GM19043 (cell line): ENCODE data around the gene MTR.

ENCODE experiments used
- ATAC-seq: cut with Tn5 transposase; IDR thresholded peaks from one replicate; pipeline ENCODE4 v1.9.1; 2021; ENCODE audit warnings: low read depth; ENCODE audit not compliant: unreplicated experiment

The MTR gene

DNA sequence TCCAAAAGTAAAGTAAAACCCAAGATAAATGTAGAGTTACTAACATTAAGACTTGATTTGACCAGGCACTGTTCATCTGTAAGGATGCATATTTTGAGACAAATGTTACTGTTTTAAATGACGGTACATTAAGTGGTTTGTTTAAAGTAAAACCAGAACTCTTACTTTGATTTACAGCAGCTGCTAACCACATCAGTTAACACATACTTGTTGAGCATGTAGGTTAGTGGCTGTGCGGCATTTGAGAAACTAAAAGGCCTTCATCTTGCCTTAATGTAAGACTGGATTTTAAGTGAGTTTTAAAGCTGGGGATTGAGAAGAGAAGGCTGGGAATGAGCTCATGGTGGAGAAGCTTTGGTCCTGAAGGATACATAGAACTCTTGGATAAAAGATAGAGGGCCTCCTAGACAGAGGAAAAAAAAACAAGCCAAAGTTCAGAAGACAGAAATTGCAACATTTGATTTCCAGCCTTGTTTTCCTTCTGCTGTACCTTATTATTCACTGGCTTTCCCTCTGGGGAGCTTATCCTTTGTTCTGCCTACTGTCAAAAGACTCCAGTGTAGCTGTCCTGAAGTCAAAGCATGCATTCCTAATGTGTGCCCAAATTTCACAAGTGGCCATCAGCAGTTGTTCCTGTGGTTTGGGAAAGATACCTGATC, 66.6 kb downstream of the MTR start:
- no peak for ATAC-seq

DNA sequence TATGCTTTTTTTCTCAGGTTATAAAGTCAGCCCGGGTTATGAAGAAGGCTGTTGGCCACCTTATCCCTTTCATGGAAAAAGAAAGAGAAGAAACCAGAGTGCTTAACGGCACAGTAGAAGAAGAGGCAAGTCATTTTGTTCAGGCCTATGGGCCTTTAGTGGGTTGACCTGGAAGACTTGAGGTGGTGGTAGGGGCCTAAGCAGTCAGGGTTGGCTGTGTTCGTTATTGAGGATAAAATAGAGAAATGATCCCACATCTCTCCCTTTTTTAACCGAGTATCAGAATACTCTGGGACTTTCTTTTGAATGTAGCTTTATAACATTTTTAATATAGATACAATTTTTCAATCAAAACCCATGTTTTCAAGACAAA, 67.1 kb downstream of the MTR start:
- ATAC-seq, result no peak

DNA sequence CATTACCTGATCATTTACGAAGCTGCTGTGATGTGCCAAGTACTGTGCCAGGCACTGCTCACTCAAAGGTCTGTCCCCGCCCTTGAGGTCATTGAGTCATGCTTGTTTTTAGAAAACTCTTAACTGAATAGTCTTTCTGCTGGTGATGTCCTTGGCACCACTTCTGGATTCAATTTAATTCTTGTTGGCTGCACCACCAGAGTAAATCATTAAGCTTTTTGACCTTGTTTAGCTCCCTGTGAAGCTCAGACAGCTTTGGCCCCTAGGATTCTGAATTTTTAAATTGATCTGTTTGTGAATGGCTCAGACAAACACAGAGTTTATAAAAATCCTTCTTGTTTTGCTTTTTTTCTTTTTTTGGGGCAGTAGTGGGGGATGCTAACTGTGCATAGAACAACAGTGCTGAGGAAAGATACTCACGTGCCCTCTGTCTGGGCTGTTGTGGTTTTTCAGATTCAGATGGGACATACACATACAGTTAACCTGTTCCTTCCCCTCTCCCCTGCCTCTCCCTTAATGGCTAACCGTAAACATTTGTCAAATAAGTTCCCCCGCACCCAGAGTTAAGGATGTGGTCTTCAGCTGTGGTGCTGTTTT, 67.6 kb downstream of the MTR start:
- ATAC-seq, result no peak

DNA sequence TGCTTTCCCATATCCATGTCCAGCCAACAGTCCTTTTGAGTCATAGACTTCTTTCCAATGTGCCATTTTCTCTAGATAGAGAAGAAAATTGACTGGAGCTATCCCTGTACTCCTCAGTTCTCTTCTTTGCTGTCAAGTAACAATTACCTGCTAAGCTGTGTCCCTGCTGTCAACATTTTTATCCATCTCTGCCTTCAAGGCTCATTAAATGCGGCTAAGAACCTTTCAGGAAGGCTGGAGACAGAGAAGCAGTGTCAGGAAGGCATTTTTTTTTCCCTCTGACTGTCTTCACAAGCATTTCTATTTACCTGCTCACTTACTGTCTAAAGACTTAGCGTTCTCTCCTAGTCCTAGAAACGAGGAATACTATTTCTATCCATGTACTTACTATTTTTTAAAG, 69.1 kb downstream of the MTR start:
- no peak for ATAC-seq

DNA sequence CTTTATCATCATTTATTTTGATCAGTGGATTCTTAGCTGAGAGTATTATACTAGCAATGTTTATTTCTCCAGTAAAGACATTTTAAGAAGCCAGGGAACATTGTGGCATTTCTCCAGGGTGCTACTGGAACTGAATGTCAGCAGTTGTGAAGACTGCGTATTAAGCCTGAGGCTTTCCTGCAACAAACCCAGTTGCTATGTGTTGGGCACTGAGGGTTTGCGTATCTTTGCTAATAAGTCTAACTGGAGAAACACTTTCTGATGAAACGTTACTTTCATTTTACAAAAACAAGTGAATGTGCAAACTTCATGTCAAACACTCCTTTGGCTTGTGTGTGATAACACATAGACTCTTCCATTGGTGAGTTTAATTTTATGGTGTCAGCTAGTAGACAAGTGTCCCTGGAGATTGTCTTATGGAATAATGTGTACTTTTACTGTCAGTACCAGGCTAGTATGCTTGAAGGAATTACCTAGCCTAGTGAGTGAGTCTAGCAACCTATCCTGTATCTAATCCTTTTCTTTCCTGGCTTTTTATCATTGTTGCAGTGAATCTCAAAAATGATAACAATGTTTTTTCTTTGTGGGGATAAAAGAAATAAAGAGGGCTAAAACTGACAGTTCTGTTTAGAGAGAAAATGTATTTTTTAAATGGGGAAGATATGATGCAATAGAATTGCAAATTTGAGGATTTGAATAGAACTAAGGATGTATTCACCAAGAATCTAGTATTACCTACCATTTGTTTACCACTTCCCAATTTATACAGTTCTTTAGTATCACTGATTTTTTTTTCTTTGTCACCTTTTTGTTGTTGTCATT, 70.1 kb downstream of the MTR start:
- no peak for ATAC-seq

DNA sequence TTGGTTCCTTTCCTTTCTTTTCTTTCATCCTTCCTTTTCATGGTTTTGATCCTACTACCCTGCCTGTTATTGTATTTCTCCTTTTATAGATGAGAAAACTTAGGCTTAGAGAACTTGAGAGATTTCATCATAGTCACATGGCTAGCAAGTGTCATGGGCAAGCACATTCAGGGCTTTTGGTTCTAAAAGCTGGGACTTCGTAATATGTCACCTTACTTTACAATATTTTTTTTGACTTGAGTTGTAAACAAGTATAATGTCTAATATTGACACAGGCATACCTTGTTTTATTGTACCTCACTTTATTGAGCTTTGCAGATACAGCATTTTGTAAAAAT, 70.7 kb downstream of the MTR start:
- ATAC-seq, result no peak

DNA sequence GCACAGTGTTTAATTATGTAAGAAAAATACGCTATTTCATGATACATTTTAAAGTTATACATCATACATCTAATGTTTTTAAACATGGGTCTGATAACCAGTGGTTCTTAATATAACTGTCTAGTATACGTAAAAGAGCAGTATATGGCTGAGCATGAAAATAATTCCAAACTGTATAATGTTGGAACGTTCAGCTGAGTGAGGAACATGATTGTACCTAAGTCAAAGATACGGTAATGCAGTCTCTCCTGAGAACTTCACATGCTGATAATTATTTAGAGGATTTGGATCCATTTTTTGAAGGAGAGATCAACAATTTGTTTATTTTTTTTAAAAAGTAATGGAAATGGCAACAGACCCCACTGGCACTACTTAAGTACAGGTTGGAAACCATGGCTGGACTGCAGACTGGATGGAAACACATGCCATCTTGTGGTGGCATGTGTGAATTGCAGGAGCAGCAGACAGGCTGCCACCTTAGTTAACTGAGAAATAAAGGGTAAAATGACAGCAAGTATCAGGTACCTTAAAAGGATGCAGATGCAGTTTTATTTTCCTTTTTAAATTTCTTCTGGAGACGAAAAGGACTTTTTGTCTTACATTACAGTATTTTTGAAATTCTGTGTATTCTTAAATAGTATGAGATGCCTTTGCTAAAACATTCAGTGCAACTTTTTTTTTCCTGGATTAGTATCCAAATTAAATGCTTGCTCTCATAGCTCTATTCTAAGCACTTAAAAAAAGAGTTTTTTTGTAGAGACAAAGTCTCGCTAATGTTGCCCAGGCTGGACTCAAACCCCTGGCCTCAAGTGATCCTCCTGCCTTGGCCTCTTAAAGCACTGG, 73.8 kb downstream of the MTR start:
- ATAC-seq, result peak; percentile 84

DNA sequence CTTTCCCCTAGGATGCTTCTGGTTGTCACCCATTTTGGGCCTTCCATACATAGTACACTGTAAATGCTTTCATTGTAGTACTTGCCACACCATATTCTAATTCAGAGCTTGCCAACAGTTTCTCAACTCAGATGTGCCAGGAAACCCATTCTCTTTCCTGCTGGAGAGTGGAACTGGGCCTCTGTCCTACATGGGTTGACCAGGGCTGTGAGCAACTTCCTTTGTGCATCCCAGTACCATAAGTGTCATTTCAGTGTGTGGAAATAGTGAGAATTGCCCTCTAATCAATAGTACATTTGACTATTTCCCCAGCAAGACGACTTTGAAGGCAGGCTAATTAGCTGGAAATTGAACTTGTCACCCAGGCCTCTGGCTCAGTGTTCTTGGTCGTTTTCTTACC, 74.8 kb downstream of the MTR start:
- no peak for ATAC-seq

DNA sequence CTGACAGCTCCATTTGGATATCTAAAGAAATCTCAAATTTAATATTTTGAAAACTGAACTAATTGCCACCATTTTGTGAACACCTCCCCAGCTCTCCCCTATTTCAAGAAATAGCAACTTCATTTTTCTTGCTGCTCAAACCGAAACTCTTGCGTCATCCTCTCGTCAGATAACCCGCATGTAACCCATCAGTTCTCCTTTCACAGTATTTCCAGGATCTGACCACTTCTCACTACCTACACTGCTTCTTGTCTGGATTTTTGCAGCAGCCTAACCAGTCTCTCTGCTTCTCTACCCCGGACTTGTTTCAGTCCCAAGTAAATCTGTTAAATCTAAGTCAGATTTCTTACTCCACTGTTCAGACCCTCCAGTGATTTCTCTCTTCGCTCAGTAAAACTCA, 75.6 kb downstream of the MTR start:
- ATAC-seq, result no peak

DNA sequence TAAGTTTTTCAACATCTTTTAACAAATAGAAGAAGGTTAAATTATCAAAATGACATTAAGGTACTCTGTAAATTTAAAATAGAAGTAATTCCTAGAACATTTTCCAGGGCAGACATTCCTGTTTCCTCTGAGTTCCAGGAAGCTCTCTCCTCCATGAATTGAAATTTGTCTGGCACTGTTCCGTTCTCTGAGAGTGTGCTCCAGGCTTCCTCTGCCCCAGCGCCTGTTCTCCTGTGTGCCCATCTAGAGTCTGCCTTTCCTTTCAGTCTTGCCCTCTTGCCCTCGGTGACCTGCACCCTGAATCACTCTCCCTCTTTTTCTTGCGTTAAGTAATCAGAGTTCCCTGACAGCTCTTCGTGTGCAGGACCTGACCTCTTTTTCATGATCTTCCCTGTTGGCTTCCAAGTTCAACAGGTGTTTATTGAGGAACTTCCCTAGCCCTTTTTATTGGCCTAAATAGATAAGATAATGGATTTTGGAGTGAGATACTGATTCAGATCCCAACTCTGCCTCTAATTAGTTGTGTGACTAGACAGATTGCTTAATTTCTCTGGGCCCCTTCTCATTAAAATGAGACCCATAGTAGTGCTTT, 77.1 kb downstream of the MTR start:
- ATAC-seq, result no peak

DNA sequence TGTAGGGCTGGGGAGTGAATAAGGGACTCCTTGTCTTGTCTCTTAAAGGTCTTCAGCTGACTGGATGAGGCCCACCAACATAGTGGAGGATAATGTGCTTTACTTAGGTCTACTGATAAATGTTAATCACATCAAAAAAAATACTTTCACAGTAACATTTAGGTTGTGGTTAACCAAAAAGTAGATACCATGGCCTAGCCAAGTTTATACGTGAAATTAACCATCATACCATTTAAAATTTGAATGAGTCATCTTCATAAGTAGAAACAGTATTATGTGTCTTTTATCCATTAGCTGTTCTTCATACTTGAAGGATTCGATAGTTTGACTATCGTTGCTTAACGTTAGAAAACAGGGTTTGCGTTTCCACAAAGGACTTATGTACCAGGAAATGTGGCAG, 80.9 kb downstream of the MTR start:
- ATAC-seq, result no peak

DNA sequence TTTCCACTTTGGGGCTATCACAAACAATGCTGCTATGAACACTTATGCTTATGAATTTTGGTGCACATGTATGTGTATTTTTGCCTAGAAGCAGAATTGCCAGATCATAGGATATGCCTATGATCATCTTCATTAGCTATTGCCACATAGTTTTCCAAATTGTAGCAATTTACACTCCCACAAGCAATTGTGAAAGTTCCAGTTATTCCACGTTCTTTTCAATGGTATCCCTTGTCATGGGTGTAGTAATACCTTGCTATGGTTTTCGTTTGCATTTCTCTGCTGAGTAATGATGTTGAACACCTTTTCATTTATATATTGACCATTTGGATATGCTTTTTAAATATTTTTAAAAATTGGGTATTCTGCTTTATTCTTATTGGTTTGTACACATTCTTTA, 82.6 kb downstream of the MTR start:
- ATAC-seq, result no peak

DNA sequence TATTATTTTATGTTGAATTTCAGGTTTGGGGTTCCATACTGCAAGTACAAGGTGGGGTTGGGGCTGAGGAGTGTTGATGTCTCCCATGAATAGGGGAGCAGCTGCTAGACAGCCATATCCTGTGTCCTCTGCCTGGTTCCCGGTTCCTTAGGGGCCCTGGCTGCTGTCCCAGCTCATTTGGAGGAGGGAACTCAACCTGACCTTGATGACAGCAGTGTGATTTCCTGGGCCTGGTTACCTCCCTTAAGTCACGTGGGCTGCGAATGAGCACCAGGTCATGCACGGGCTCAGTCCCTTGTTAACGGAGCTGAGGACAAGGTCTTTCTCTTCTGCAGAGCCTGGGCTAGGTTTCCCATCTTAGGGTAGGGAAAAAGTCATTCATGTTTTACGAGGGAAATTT, 85.1 kb downstream of the MTR start:
- ATAC-seq, result no peak

DNA sequence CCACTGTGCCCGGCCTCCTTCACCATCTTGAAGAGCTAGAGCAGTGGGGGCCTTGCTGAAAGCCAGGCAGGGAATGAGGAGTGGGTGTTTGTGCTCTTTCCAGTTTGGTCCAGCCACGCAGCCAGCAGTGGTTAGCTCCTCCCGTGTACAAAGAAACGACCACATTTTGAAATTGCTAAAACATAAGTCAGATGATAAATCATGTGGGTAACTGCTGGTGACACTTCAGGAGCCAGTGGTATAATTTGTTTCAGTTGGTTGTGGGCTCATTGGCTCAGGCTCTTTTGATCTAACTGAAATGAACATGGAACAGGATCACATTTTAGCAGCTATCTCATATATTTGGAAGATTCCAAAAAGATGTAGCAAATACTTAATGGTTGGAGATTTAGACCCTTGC, 87.6 kb downstream of the MTR start:
- ATAC-seq, result no peak

DNA sequence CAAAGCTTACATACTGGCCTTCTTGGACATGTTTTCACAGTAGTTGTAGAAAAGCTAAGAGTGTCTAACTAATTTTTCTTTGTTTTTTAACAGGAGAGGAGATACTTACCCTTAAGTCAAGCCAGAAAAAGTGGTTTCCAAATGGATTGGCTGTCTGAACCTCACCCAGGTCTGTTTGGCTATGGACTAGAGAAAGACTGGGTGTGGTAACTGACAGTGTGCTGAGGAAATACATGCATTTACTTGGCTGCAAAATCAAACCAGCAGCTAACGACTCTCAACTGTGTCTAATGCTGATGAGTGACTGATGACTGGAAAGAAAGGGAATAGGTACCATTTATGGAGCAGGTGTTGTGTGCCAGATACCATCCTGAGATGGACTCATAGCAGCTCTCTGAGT, 91.1 kb downstream of the MTR start:
- no peak for ATAC-seq

DNA sequence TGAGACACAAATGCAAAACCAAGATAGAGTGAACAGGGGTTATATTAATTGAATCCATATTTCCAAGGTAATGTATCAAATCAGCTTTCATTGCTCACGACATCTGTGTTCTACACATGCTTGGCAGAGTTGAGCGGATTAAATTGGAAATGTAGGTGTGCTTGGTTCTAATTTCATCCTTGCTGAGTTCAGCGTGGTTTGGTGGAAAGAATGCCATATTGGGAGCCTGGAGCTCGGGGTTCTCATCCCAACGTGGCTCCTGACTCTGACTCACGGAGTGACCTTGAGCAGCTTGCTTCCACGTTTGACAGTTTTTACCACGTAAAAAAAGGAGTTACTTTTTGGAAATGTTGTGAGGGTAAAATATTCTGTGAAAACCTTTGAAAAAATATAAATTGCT, 92.0 kb downstream of the MTR start:
- no peak for ATAC-seq

DNA sequence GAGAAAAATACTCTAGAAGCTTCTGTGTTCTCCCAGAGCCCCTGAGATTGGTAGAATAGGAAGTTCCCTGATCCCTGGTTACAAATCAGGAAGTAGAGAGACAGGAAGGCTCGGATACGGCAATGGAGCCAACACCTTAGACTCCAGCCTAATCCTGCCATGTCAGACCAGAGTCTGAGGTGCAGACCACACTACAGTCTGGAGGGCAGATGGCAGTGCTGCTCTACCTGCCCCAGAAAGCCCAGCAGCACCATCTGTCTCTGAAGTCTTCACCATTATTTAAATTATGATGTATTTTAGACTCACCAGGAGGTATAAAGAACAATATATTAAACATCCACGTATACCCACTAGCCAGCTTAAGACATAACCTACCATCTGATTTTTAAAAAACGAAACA, 93.0 kb downstream of the MTR start:
- no peak for ATAC-seq

DNA sequence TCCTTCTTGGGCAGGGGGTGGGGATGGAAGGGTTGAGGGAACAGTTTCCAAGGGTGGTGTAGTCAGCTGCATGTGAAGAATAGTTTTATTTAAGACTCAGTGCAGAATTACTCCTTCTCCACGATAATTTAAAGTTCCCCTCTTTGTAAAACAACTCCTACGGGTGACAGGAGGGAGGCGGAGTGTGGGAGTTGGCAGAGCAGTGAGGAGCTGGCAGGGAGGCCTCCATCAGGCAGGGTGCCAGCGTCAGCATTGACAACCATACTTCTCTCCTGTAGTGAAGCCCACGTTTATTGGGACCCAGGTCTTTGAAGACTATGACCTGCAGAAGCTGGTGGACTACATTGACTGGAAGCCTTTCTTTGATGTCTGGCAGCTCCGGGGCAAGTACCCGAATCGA, 93.8 kb downstream of the MTR start:
- no peak for ATAC-seq

DNA sequence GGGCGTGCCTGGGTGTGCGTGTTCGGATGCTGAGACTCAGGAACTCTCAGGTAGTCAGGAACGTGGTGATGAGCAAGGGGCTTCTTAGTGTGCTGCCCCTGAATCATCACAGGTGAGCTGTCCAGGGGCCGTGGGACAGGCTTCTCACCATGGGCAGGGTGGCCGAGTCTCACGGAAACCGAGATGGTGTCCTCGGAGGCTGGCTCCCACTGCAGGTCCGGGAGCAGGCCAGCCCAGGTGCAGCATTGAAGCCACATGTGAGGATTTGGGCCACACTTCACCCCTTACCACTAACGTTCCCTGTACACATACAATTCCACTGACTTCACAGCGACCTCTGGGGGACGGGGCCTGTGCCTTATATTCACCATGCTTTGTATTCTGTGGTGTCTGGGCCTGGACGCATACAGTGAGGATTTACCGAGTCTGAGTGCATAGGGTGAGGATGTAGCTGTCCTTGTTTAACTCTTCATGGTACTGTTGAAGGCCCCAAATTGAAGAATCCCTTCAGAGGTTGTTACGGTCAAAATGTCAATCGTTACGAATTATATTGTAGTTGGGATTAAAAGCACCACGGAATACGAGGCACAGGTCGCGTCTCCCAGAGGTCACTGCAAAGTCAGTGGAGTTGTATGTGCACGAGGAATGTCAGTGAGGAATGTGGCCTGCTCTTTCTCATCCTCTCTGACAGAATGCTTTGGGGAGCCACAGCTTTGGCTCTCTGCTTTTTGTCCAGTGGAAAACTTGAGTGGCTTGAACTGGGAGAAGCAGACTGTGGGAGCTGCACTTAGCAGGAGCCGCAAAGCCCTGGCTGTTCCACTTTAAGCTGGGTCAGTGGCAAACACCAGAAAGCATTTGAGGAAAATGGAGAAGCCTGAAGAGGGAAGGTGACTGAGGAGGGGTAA, 95.3 kb downstream of the MTR start:
- ATAC-seq, result no peak
